Measurements from ENCODE around the gene AKAP8. TPM values are rescaled to one million over a fixed set of nuclear protein-coding genes. Genes with fewer than 3 reads are reported as not detected.

AKAP8 gene
- total and polyA plus RNA-seq, 9 of the 15 experiments (the other 6 are each of a cell fraction or from before 2014, with no cell fraction given) = 3.4 to 56.5 (median 15.0) TPM

DNA sequence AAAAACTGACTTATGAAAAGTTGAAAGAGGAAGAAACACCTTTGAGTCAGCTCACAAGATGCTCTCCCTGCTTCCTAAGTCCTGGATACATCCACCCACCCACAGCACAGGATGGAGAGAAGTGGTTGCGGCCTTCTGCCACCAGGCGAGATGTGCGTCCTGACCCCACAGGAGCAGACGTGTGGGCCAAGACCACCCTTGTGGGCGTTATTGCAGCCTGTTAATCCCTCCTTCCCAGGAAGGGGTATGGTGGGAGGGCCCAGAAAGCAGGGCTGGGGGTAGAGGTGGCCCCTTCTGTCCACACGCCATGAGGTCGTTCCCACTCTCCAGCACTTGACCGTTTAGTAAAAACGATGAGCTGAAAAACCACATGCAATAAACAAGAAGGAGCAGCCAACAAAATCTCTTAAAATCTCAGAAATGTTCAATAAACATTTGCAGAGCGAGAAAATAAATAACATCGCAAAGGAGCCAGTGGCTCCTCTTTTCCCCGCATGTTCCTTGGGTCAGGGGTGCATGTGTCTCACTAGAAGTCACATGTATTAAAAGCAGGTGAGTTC lies 41.6 kb upstream of the AKAP8 start (continued):
- TF ChIP-seq POLR2H (tag; IDR thresholded peaks at IDR 0.05; ENCODE audit: low read depth) (no peak), U2AF2 (optimal IDR thresholded peaks at IDR 0.05; ENCODE audit: low read depth, low read length) (no peak), ZNF324 (CRISPR knock-in tag; IDR thresholded peaks at IDR 0.05) (no peak), TAF9B (IDR thresholded peaks at IDR 0.05; ENCODE audit: partially characterized antibody) (no peak)
- TF ChIP-seq, protein P1, sequence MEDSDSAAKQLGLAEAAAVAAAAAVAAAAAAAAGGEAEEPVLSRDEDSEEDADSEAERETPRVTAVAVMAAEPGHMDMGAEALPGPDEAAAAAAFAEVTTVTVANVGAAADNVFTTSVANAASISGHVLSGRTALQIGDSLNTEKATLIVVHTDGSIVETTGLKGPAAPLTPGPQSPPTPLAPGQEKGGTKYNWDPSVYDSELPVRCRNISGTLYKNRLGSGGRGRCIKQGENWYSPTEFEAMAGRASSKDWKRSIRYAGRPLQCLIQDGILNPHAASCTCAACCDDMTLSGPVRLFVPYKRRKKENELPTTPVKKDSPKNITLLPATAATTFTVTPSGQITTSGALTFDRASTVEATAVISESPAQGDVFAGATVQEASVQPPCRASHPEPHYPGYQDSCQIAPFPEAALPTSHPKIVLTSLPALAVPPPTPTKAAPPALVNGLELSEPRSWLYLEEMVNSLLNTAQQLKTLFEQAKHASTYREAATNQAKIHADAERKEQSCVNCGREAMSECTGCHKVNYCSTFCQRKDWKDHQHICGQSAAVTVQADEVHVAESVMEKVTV (CRISPR knock-in tag; IDR thresholded peaks at IDR 0.05) = no peak
- TF ChIP-seq, protein P2, sequence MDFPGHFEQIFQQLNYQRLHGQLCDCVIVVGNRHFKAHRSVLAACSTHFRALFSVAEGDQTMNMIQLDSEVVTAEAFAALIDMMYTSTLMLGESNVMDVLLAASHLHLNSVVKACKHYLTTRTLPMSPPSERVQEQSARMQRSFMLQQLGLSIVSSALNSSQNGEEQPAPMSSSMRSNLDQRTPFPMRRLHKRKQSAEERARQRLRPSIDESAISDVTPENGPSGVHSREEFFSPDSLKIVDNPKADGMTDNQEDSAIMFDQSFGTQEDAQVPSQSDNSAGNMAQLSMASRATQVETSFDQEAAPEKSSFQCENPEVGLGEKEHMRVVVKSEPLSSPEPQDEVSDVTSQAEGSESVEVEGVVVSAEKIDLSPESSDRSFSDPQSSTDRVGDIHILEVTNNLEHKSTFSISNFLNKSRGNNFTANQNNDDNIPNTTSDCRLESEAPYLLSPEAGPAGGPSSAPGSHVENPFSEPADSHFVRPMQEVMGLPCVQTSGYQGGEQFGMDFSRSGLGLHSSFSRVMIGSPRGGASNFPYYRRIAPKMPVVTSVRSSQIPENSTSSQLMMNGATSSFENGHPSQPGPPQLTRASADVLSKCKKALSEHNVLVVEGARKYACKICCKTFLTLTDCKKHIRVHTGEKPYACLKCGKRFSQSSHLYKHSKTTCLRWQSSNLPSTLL (IDR thresholded peaks at IDR 0.05) = no peak
